DMS53 treated with DMSO at 0.1 percent for 48 hours (cell line): ENCODE data around the gene NR3C1.
"Not testable (repeated sequence)": the region's sequence is repeated elsewhere in the genome, so short reads cannot be mapped to it uniquely, and the experiment has no call there.

ENCODE experiments used
- DNase-seq: peaks from one replicate; lab custom pipeline; 2025; ENCODE audit not compliant: unreplicated experiment; lab: John Stamatoyannopoulos, UW

The NR3C1 gene

DNA sequence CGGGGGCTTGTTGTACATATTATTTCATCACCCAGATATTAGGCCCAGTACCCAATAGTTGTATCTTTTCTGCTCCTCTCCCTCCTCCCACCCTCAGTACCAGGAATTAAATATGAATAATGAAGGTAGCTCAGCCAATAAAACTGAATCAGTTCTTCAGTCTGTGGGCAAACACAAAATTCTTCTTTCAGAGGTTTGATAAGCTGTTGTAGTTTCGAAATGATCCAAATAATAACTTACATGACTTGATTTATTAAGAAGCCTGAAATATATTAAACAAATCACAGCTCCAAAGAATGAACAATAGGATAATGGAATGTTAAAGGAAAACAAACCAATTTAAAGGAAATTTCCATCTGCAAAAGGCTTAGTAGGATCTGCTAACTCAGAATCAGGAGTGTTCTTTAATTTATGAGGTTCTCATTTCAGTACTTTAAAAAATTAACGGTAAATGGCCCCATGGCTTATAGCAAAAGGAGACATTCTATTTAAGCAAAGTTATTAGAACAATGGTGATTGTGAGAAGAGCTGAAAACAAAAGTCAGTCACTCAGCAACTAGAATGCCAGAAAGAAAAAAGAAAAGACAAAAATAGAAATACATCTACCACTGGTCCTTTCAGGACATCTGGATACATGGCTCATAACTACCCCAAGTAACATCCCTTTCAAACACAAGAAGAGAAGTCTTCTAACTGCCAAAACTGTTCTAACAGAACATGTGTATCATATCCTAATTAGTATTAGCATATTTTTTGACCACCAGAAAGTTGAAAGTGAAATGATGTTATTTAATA lies 62.4 kb downstream of the NR3C1 start:
- no peak for DNase-seq

DNA sequence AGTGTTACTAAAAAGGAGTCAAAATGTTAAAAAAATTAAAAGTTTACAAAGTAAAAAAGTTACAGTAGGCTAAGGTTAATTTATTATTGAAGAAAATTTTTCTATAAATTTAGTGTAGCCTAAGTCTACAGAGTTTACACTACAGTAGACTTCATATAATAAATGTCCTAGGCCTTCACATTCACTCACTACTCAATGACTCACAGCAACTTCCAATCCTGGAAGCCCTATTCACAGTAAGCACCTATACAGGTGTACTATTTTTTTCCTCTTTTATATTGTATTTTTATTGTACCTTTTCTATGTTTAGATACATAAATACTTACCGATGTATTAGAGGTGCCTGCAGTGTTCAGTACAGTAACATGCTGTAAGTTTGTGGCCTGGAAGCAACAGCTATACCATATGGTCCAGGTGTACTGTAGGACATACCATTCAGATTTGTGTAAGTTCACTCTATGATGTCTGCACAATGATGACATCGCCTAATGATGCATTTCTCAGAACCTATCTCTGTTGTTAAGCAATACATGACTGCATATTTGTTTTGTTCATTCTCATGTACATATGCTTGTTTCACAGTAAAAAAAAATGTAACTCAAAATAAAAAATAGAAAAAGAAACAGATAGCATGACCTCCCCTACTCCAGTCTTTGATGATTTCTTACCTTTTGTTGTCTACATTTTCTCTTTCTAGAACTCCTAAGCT lies 64.7 kb downstream of the NR3C1 start:
- DNase-seq, result no peak

DNA sequence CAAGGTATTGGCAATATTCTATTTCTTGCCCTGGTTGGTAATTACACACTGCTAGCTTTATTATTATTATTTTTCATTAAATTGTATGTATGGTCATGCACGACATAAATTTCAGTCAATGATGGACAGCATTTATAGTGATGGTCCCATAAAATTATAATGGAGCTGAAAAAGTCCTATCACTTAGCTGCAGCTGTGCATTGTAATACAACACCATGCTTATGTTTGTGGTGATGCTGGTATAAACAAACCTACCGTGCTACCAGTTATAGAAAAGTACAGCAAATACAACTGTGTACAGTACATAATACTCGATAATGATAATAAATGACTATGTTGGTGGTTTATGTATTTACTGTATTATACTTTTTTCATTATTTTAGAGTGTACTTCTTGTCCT lies 65.5 kb downstream of the NR3C1 start:
- DNase-seq, result no peak

DNA sequence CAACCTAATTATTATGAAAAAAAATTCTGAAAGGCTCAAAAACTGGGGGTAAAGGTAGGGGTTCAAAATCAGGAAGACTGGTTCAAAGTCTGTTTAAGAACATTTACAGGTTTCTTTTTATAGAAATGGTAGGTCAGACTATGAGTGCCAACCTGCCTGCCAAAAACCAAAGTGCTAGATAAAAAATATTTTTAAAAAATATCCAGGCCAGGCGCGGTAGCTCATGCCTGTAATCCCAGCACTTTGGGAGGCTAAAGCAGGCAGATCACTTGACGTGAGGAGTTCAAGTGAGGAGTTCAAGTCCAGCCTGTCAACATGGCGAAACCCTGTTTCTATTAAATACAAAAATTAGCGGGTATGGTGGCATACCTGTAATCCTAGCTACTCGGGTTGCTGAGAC lies 67.0 kb downstream of the NR3C1 start:
- no peak for DNase-seq

DNA sequence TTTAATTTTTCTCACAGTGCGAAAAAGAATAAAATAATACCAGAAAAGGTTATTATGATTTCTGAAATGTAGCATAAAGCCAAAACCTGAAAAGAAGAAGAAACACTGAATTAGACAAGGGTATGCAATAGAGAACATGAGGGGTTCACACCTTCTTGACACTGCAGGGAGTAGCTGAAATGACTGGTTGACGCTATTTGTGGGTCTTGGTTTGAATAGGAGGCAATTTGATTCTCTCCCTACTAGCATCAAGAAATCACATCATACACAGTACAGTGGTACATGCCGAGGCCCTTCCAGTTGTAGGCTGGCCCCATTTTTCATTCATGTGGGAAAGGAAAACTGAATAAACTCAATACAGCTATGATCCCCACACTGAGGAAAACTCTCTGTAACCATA lies 68.6 kb downstream of the NR3C1 start:
- no peak for DNase-seq

DNA sequence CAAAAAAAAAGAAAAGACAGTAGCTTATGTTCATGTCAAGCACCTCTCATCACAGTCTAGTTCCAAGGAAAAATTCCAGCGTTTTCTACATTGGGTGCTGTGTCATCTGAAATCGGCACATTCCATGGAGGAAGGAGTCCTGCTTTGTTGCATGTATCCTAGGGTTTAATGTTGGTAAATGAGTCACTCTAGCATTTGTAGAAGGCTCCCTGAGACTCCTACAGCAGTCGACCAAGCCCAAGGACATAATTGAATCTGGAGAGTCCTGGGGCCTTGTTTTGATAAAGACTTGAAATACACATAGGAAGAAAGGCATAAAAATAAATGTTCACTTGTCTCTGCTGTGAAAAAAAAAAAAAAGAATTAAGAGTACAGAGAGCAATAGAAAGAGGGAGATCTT lies 69.1 kb downstream of the NR3C1 start:
- not testable (repeated sequence) for DNase-seq

DNA sequence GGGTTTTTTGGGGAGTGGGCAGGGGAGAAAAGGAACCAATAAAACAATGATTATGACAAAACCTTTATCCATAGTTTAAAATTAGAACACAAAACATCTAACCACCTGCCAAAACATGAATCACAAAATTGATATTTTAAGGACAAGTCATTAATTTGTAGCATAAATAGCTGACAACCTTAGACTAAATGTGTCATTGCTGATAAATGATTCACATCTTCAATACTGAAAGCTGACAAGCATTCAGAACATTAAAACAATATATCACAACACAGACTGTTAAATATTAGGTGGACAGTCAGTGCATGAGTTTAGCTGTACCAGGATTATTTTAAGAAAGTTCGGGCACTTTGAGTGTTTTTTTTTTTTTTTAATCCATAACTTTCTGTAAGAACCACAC lies 71.5 kb downstream of the NR3C1 start:
- no peak for DNase-seq

DNA sequence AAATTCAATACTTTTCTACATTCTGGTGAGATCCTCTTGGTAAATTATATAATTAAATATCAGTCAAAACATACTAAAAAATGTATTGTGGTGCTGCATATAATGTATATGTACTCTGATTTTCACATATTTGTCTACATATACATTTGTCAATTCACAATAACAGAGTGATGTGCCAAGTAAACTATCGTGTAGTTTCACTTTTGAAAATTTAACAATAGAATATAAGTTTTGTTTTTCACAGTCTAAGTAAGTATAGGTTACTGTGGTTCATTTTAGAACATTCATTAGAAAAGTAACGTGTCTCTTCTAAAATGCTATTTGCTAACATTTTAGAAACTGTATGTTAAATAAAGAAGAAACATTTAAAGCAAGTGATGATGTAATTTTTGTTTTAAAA lies 73.6 kb downstream of the NR3C1 start:
- DNase-seq, result no peak

DNA sequence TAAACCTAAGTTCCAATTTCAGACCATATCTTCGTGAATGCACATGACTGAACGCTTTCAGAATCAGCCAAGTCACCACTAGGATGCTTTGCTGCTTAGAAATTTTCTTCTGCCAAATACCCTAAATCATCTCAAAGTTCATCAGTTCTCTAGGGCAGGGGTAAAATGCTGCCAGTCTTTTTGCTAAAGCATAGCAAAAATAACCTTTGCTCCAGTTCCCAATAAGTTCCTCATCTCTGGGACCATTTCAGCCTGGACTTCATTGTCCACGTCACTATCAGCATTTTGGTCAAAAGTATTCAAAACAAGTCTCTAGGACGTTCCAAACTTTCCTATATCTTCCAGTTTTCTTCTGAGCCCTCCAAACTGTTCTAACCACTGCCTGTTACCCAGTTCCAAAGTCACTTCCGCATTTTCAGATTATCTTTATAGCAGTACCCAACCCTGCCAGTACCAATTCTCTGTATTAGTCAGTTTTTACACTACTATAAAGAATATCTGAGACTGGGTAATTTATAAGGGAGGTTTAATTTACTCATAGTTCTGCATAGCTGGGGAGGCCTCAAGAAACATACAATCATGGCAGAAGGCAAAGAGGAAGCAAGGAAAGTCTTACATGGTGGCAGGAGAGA lies 74.8 kb downstream of the NR3C1 start:
- DNase-seq, result no peak

DNA sequence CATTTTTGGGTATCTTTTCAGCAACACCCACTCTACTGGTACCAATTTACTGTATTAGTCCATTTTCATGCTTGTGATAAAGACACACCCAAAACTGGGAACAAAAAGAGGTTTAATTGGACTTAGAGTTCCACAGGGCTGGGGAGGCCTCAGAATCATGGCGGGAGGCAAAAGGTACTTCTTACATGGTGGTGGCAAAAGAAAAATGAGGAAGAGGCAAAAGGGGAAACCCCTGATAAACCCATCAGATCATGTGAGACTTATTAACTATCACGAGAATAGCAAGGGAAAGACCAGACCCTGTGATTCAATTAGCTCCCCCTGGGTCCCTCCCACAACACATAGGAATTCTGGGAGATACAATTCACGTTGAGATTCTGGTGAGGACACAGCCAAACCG lies 78.4 kb downstream of the NR3C1 start:
- DNase-seq, result not testable (repeated sequence)

DNA sequence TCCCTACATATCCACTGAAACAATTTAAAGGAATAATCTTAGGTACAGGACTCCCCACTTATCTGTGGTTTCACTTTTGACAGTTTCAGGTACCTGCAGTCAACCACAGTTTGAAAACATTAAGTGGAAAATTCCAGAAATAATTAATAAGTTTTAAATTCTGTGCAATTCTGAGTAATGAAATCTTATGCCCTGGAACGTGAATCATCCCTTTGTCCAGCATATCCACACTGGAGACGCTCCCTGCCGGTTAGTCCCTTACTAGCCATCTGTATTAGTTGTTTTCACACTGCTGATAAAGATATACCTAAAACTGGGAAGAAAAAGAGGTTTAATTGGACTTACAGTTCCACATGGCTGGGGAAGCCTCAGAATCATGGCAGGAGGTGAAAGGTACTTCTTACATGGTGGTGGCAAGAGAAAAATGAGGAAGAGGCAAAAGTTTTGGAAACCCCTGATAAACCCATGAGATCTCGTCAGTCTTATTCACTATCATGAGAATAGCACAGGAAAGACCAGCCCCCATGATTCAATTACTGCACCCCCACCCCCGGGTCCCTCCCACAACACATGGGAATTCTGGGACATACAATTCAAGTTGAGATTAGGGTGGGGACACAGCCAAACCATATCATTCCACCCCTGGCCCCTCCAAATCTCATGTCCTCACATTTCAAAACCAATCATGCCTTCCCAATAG lies 80.4 kb downstream of the NR3C1 start:
- not testable (repeated sequence) for DNase-seq

DNA sequence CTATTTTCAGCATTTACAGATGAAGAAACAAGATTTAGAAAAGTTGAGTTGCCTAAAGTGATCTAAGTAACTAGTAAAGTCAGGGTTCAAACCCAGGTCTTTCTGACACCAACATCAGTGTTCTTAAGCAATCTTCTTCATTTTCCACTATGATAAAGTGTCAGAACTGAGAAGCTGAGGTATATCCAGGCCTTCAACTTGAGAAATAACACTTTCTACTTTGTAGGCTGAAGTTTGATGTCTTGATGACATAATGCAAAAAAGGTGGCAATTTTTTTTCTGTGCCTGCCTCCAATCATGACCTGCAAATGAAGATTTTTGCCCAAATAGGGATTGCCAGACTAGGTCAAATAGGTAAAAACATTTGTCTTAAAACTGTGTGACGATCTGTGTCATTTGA lies 81.3 kb downstream of the NR3C1 start:
- DNase-seq, result no peak

DNA sequence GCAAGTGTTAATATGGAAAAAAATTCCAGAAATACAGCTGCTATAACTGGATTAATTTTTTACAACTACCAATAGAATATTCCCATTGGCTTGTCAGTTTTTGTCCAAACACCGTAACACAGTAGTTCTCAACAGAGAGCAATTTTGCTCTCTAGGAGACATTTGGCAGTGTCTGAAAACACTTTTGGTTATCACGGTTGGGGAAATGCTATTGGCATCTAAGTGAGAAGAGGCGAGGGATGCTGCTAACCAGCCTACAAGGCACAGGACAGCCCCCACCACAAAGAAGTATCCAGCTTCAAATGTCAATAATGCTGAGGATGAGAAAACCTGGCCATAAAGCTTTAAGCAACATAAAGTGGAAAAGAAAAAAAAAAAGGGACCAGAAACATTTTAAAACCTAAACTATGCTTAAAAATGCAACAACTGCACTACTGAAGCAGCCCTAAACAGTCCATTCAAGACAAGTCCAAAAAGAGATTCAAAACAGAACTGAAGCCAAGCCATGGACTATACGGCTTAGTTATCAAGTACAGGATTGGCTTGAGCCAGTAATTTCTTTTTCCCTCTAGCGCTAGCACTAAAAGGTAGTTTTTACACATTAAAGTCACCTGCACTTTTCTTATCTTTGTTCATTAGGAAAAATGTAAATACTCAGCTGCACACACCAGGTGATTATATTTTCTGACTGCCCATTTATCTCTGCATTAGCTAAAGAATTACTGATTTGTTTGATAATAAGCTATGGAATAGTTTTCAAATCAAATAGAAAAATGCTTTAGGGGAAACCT lies 83.9 kb downstream of the NR3C1 start:
- DNase-seq, result no peak

DNA sequence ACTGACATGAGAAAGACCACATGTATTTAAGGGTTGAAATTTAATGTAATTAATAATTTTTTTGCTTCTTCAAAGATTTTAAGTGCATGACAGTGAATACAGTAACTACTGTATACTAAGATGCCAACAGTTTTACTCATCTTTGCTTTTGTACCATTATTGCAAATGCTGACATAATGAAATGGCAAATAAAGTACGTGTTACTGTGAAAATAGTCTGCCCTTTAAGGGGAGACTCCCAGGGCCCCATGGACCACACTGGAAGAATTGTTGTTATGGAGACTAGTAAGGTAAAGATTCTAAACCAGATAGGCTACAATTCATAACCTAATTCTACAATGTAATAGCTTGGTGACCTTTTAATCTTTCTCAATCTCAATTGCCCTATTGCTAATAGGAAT lies 84.7 kb downstream of the NR3C1 start:
- DNase-seq, result no peak

DNA sequence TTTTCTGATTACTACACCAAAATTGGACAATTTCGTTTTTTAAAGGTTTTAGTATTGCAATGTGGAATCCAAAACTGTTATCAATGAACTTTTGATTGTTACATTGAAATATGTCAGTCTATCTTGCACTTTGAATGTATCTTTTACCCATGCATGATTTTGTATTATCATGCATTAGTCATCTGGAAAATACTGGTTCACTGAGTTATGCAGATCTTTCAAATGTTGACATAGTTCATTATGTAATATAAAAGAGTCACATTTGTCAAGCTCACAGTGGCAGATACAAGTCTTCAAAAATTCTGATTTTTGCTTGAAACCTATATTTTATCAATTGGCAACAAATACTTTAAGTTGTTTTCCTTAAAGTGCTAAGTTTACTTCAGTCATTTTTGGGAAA lies 85.2 kb downstream of the NR3C1 start:
- DNase-seq, result no peak

DNA sequence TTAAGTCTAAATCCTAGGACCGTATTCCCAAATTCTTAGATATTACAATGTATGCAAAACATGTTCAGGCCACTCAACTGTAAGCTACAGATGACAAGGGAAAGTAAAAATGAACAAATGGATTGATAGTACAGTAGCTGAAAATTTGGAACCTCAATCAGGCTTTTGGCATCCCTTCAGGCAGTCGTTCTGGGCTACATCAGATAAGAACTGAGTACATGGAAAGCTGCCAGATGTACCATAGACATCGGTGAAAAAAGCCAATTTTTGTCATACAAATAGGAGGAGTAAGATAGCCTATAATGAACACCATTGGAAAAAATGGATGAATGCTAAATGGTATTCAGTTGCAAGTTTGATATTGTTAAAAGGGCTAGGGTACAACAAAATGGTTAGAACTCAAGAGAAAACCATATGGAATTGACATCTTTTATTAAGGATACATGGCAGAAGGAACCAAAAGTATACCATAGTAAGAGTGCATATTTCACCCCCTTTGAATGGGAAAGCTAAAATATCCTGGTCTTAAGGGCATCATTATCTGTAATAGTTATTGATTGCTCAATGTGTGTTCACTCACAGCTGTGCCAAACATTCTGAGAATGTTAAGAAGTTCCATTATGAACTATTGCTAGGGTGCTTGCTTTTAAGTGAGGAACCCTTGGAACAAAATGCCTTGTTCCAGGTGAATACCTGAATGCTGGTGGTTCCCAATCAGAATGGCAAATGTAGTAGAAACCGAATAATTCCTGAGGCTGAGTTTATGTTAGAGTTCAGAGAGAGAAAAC lies 86.4 kb downstream of the NR3C1 start:
- DNase-seq, result no peak

DNA sequence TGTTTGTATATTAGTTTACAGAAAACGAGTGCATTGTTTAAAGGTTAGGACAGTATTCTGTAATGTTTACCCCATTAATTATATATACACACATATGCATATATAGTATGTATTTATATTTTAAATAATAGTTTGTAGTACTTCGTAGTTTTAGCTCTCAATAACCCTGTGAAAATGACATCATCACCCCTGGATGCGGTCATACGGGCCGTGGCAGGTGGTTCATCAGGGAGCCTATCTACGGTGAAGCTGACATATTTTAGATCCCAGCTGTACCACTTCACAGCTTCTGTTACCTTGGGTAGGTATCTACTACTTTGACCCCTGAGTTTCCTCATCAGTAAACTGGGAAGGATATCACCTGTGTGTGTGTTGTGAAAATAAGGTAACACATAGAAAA lies 87.1 kb downstream of the NR3C1 start:
- no peak for DNase-seq

DNA sequence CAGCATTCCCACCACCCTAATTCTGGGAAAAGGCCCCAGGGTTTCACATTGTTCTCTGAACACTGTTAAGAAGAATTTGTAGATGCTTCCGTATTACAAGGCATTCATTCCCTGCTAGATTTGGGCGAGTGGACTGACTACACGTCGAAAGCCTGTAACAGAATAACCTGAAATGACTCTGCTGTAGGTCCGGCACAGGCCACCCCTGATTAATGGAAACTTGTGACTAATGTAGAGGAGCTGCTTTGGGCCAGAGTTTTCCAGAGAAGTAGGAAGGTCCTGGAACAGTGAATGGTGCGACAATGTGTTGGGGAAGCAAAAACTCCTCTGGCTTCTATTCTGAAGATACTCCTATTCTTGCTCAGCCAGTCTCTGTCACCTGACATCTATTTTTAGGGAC lies 87.6 kb downstream of the NR3C1 start:
- DNase-seq, result no peak

DNA sequence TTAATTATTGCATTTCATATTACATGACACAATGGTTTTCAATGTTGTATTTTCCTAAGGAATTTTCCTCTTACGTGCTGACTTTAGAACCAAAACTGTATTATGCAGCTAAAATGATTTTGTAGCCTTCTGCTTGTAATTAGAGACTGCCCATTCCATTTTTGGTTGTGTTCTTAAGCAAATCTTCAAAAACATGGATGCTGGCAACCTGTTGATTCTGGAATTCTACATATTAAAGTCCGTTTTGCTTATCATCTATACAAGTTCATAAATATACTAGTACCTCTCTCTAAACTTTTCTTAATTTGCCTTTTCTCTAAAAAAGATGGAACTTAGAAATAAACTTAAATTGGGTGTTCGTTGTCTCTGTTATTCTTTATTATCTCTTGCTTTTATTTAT lies 88.3 kb downstream of the NR3C1 start:
- no peak for DNase-seq

DNA sequence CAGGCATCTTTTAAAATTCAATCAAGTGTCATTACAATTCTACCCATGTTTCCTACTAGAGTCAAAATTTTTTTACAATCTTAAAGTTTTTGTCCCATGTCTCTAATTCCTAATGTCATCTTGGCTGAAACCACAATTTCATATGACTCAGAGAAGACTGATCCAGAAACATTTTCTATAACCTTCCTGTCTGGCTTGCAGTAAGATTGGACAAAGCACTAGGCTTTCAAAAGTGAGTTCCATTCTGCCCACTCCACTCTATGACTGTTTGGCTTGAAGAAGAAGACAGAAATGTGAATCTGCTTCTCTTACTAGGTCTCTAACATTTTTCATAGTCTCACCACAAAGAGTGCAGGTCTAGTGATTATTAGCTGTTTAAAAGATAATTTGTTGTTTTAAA lies 88.8 kb downstream of the NR3C1 start:
- DNase-seq, result no peak
